ENCODE results near the gene CRISP3. TPM values are rescaled to one million over a fixed set of nuclear protein-coding genes. Genes with fewer than 3 reads are reported as not detected.

The CRISP3 gene
- total and polyA plus RNA-seq, 9 of the 15 experiments (the other 6 are each of a cell fraction or from before 2014, with no cell fraction given) = 0.21 to 2.0 (median 0.58) TPM

GRCh38 chr6:49721297-49721696 lies 22.9 kb downstream of the CRISP3 start:
- CTCF ChIA-PET (ENCODE audit: low intra/inter-chr PET ratio) = no interaction called here
- POLR2A ChIA-PET = interaction anchor here (2.3 kb wide), 1 partner anchor 85 kb away, joined by 6 read pairs; the partner anchor contains the start of gene RHAG

GRCh38 chr6:49720372-49720771 lies 23.8 kb downstream of the CRISP3 start:
- H3K9me3 ChIP-seq (replicated peaks; ENCODE audit: control insufficient read depth, insufficient read depth, low read depth, low read length) = no peaks in the 10 kb centered on the region; the same call in 1 of the 2 replicates
- in situ Hi-C loops (cut with MboI) (no loop called here), intact Hi-C loops (cut with micrococcal nuclease) (no loop called here)
- H3K79me2 ChIP-seq (ENCODE audit: control insufficient read depth, insufficient read depth, low read length) = no peaks in the 10 kb centered on the region
- no peak overlapping the region for H3K27ac ChIP-seq (ENCODE audit: extremely low read depth, low read depth, low read length)
- DNase-seq (ENCODE audit: extremely low read depth in 1 of 4, low spot score in 3 of 4) = no peak
- ChIA-PET CTCF (ENCODE audit: low intra/inter-chr PET ratio) (no interaction called here), POLR2A (interaction anchor here (2.3 kb wide), 1 partner anchor 84 kb away, joined by 6 read pairs; the partner anchor contains the start of gene RHAG)
- H3K4me2 ChIP-seq (ENCODE audit: insufficient read depth, low read length) = no peak overlapping the region
- no peak overlapping the region for H3K9ac ChIP-seq (ENCODE audit: insufficient read depth in 1 of 2, low read depth in 2 of 2, low read length in 2 of 2)
- no peak overlapping the region for H3K4me3 ChIP-seq
- no peaks in the 10 kb centered on the region for H3K9me1 ChIP-seq (ENCODE audit: control insufficient read depth, insufficient read depth, low read length)
- no peak for FAIRE-seq
- no peaks in the 10 kb centered on the region for H3K4me1 ChIP-seq (replicated peaks in 1 of 2; ENCODE audit: control insufficient read depth in 2 of 2, insufficient read depth in 2 of 2, low read length in 2 of 2)
- 76% methylated on average over 7 of the region's 7 CpGs for WGBS (ENCODE audit: insufficient coverage, low coverage, missing lambda C conversion rate)
- no peaks in the 10 kb centered on the region for H4K20me1 ChIP-seq (replicated peaks; ENCODE audit: control insufficient read depth, insufficient read depth, low read length)
- no peak overlapping the region for H2AFZ ChIP-seq (ENCODE audit: low read depth, low read length)
- no TSS peak for BruUV-seq (replicated peaks)
- H3K27me3 ChIP-seq (ENCODE audit: control insufficient read depth in 2 of 2, insufficient read depth in 2 of 2, low read length in 2 of 2) = no peaks in the 10 kb centered on the region
- ATAC-seq = no peak
- no peaks in the 10 kb centered on the region for H3K36me3 ChIP-seq (ENCODE audit: control insufficient read depth, insufficient read depth, low read length)
- no peak for TF ChIP-seq MEF2D (tag; conservative IDR thresholded peaks at IDR 0.05; ENCODE audit: low read depth)
- no peak for TF ChIP-seq MAZ (CRISPR knock-in tag; conservative IDR thresholded peaks at IDR 0.05 in 1 of 2, IDR thresholded peaks at IDR 0.05 in 1 of 2)
- no peak for TF ChIP-seq CREB3L1 (IDR thresholded peaks at IDR 0.05; ENCODE audit: borderline replicate concordance, low read depth)
- TF ChIP-seq ELF4 (CRISPR knock-in tag; IDR thresholded peaks at IDR 0.05) = no peak
- no peak for TF ChIP-seq MYC (IDR thresholded peaks at IDR 0.05; ENCODE audit: low read depth, low read length)
- TF ChIP-seq MYC (CRISPR knock-in tag; IDR thresholded peaks at IDR 0.05; ENCODE audit: borderline replicate concordance, low read depth) = no peak
- no peak for TF ChIP-seq JUND (IDR thresholded peaks at IDR 0.05; ENCODE audit: borderline replicate concordance, low read depth, low read length)
- no peak for TF ChIP-seq JUND (tag; IDR thresholded peaks at IDR 0.05; ENCODE audit: borderline replicate concordance, low read depth, low read length)
- no peak for TF ChIP-seq HES1 (IDR thresholded peaks at IDR 0.05; ENCODE audit: low read depth)
- TF ChIP-seq GTF2A2 (tag; IDR thresholded peaks at IDR 0.05) = no peak
- no peak for TF ChIP-seq CXXC5 (CRISPR knock-in tag; IDR thresholded peaks at IDR 0.05)
- TF ChIP-seq C11orf30 (IDR thresholded peaks at IDR 0.05; ENCODE audit: low read depth) = no peak

More at GRCh38 chr6:49721297-49721696, 22.9 kb downstream of the CRISP3 start:
- no peak overlapping the region for H3K27ac ChIP-seq (ENCODE audit: extremely low read depth, low read depth, low read length)
- no peak overlapping the region for H3K9ac ChIP-seq (ENCODE audit: insufficient read depth in 1 of 2, low read depth in 2 of 2, low read length in 2 of 2)
- no peaks in the 10 kb centered on the region for H3K9me1 ChIP-seq (ENCODE audit: control insufficient read depth, insufficient read depth, low read length)
- DNase-seq (ENCODE audit: extremely low read depth in 1 of 4, low spot score in 3 of 4) = peak in 1 of 4 experiments; percentile 18
- peak; percentile 73 for ATAC-seq
- TF ChIP-seq NFIC (IDR thresholded peaks at IDR 0.05) (peak; percentile 29), EHMT2 (IDR thresholded peaks at IDR 0.05) (no peak)
- WGBS (ENCODE audit: insufficient coverage, low coverage, missing lambda C conversion rate) = 38% methylated on average over 2 of the region's 2 CpGs
- H2AFZ ChIP-seq (ENCODE audit: low read depth, low read length) = peak overlapping the region; percentile 61; the same call in 1 of the 2 replicates
- H3K4me1 ChIP-seq (replicated peaks in 1 of 2; ENCODE audit: control insufficient read depth in 2 of 2, insufficient read depth in 2 of 2, low read length in 2 of 2) = no peaks in the 10 kb centered on the region
- in situ Hi-C loops (cut with MboI) = no loop called here
- H3K79me2 ChIP-seq (ENCODE audit: control insufficient read depth, insufficient read depth, low read length) = no peaks in the 10 kb centered on the region
- no peak overlapping the region for H3K4me2 ChIP-seq (ENCODE audit: insufficient read depth, low read length)
- BruUV-seq (replicated peaks) = no TSS peak
- no peaks in the 10 kb centered on the region for H4K20me1 ChIP-seq (replicated peaks; ENCODE audit: control insufficient read depth, insufficient read depth, low read length)
- intact Hi-C loops (cut with micrococcal nuclease) = no loop called here
- H3K9me3 ChIP-seq (replicated peaks; ENCODE audit: control insufficient read depth, insufficient read depth, low read depth, low read length) = no peaks in the 10 kb centered on the region; the same call in 1 of the 2 replicates
- H3K4me3 ChIP-seq = no peak overlapping the region
- no peak for FAIRE-seq
- H3K36me3 ChIP-seq (ENCODE audit: control insufficient read depth, insufficient read depth, low read length) = no peaks in the 10 kb centered on the region
- no peaks in the 10 kb centered on the region for H3K27me3 ChIP-seq (ENCODE audit: control insufficient read depth in 2 of 2, insufficient read depth in 2 of 2, low read length in 2 of 2)

Measured in K562 (cell line).